OCI-LY1 (cell line): ENCODE results near the gene MTFMT.

Source experiments
- EZH2 ChIP-seq: fragments of 200-600 bp; sonication (generic), shearing (Covaris generic); IDR thresholded peaks from 2 replicates; pipeline ENCODE4 v1.8.0; 2017; ENCODE audit warnings: borderline replicate concordance, mixed run types, mild to moderate bottlenecking, antibody characterized with exemption, low read length, moderate library complexity, mixed read lengths
- TF ChIP-seq, protein P1 (sequence below): fragments of 200-600 bp; sonication (generic), shearing (Covaris generic); IDR thresholded peaks from 2 replicates; pipeline ENCODE4 v1.5.1; 2017; ENCODE audit warnings: mild to moderate bottlenecking, antibody characterized with exemption, low read length, moderate library complexity, mixed read lengths

DNA sequence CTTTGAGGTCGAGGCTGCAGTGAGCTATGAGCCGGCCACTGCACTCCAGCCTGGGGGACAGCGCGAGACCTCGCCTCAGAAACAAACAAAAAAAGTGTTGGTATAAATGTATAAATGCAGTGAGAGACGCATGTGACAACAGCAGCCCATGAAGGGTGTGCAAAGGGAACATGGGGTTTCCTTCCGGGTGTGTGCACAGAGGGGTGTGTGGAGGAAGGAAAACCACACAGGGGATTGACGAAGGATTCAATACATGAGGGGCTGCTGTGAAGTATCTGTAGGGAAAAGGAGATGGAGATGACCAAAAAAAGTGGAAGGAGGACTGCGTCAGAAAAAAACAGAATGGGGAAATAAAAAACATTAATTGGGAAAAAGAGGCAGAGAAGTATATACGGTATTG is 1.1 kb downstream of the MTFMT start:
- TF ChIP-seq, protein P1, sequence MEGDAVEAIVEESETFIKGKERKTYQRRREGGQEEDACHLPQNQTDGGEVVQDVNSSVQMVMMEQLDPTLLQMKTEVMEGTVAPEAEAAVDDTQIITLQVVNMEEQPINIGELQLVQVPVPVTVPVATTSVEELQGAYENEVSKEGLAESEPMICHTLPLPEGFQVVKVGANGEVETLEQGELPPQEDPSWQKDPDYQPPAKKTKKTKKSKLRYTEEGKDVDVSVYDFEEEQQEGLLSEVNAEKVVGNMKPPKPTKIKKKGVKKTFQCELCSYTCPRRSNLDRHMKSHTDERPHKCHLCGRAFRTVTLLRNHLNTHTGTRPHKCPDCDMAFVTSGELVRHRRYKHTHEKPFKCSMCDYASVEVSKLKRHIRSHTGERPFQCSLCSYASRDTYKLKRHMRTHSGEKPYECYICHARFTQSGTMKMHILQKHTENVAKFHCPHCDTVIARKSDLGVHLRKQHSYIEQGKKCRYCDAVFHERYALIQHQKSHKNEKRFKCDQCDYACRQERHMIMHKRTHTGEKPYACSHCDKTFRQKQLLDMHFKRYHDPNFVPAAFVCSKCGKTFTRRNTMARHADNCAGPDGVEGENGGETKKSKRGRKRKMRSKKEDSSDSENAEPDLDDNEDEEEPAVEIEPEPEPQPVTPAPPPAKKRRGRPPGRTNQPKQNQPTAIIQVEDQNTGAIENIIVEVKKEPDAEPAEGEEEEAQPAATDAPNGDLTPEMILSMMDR, result no peak
- TF ChIP-seq EZH2, result no peak
